GM12872 (cell line): ENCODE measurements around the gene RBSN.

Experiments
- CTCF ChIP-seq: IDR thresholded peaks from 3 replicates; pipeline ENCODE4 v1.5.1; 2011; ENCODE audit warnings: low read depth, mild to moderate bottlenecking, low read length, moderate library complexity; ENCODE audit not compliant: insufficient read depth

The RBSN gene

DNA sequence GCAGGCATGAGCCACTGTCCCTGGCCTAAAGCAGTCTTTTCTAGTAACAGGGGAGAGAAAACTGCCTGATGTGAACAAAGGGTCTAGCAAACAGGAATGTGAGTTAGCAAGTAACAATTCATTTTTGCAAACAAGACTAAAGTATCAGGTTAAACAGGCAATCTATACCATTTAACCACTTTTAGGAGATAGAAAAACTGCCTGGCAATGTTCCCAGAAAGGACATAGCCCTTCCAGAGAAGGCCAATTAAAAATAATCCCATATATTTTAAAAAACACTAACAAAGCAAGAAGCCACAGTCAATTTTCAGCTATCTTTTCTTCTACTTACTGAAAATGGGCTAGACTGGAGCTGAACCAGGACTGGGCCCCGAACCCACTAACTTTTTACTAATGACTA is 6.3 kb downstream of the RBSN start:
- TF ChIP-seq CTCF, result no peak

- no peak for TF ChIP-seq CTCF
These were observed 7.4 kb downstream of the RBSN start for GRCh38 chr3:15091575-15091974.

GRCh38 chr3:15089201-15089600 is 9.7 kb downstream of the RBSN start:
- TF ChIP-seq CTCF, result no peak

GRCh38 chr3:15086699-15087098 is 12.2 kb downstream of the RBSN start:
- no peak for TF ChIP-seq CTCF

- TF ChIP-seq CTCF, result no peak
These were observed 12.7 kb downstream of the RBSN start for GRCh38 chr3:15086263-15086662.

GRCh38 chr3:15083252-15083651 is 15.7 kb downstream of the RBSN start:
- no peak for TF ChIP-seq CTCF

DNA sequence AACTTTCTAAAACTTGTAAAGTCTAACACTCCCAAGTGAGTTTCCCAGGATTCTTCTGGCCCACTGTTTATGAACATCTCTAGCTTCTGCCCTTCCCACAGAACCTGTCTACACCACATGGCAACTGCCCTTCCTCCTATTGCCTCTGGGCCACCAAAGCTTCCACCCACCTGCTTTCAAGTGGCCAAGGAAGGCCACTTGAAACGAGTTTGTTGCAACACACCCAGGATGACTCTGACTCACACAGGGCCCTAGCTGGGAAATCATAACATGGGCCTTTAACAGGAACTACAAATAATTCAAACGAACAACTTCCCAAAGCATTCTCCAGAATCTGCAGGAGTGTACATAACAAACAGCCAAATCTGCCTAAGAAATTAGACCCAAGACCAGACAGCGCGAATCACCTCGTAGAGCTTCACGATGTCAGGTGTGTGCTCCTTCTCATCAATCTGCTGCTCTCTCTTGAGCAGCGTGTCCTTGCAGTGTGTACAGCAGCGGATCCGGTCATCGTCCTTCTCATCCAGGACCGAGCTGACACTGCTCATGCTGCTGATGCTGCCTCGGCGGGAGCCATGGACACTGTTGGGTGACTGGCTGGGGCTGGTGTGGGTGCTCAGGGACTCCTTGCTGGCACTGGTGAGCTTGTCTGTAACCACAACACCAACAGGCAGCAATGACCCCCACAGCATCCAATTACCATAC is 16.8 kb downstream of the RBSN start:
- no peak for TF ChIP-seq CTCF

GRCh38 chr3:15079091-15079490 is 19.9 kb downstream of the RBSN start:
- no peak for TF ChIP-seq CTCF
